CD4-positive, alpha-beta T cell treated with Interleukin-1 beta for 1 hour (primary cell): Measurements from ENCODE around the gene TMEM207.

Experiments
- DNase-seq, 2 donors: peaks; one replicate each; pipeline ENCODE4 v3.0.0-alpha.2; 2020 to 2022

The TMEM207 gene

GRCh38 chr3:190382082-190382481 is 67.6 kb downstream of the TMEM207 start:
- DNase-seq, result no peak

- DNase-seq, result no peak
Observed at GRCh38 chr3:190381441-190381840, 68.3 kb downstream of the TMEM207 start.

DNA sequence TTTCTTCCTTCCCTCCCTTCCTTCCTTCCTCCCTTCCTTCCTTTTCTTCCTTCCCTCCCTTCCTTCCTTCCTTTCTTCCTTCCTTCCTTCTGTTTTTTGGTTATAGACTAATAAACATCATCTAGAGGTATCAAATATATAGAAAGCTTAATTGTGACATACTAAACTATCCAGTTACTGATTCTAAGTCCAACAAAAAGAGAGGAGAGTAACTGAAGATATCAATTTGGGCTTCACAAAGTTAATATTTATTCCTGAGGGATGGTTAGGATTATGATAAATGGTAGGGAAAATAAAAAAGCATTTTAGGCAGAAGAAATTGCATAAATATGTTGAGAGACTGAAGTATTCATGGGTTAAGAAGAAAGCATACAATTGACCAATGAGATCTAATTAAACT is 69.5 kb downstream of the TMEM207 start:
- no peak for DNase-seq
